HG02642 (cell line): ENCODE results near the gene MCM5.

Source experiments
- ATAC-seq: cut with Tn5 transposase; IDR thresholded peaks from one replicate; pipeline ENCODE4 v1.9.1; 2021; ENCODE audit warnings: mild to moderate bottlenecking; ENCODE audit not compliant: unreplicated experiment, poor library complexity

MCM5 gene

DNA sequence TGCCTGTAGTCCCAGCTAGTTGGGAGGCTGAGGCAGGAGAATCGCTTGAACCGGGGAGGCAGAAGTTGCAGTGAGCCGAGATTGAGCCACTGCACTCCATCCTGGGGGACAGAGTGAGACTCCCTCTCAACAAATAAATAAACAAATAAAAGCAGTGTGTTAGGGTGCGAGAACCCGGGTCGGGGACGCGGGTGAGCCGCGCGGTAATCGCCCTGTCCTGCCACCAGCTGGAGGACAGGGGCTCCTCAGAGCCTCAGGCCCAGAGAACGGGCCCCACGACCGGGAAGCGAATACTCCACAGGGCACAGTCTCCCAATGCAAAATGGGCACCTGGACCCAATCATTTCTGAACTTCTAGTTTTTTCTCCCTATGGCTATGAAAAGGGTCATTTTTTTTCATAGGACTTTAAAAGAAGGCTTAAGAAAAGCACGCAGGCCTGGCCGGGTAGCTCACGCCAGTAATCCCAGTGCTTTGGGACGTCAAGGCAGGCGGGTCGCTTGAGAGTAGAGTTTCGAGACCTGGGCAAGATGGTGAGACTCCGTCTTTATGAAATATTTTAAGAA is 744 bp upstream of the MCM5 start:
- ATAC-seq = no peak

GRCh38 chr22:35400501-35400790 is 506 bp downstream of the MCM5 start:
- ATAC-seq = peak; percentile 6

DNA sequence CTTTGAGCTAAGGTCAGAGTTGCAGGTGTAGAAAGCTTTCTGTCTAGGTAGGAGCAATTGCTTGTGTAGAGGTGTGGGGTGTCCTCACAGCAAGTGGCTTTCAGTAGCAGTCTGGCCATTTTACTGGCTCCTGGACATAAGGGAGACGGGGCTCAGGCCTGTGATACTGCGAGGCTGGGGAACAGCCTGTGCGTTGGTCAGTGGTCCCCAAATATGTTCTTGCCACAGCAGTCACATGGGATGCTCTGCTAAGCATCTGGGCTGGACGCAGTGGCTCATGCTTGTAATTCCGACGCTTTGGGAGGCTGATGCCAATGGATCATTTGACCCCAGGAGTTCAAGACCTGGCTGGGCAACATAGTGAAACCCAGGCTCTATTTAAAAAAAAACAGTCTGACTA is 1.9 kb downstream of the MCM5 start:
- ATAC-seq = no peak

- no peak for ATAC-seq
Measured at GRCh38 chr22:35403356-35403755, 3.4 kb downstream of the MCM5 start.

- no peak for ATAC-seq
Measured at GRCh38 chr22:35404176-35404575, 4.2 kb downstream of the MCM5 start.

GRCh38 chr22:35406443-35406842 is 6.5 kb downstream of the MCM5 start:
- ATAC-seq = no peak

DNA sequence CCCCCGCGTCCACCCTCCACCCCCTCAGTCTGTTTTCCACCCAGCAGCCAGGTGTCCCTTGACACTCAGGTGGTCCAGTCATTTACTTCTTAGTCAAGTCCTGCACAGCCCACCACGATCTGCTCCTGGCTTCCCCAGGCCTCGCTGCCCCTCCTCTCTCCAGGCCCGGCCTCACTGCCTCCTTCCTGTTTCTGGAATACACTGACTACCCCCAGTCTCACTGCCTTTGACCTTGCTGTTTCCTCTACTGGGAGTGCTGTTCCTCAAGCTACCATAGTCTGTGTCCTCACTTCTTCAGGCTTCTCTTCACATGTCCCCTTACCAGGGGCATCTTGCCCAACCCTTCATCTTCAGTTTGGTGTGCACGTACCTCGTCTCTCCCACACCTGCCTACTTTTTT is 7.4 kb downstream of the MCM5 start:
- no peak for ATAC-seq

DNA sequence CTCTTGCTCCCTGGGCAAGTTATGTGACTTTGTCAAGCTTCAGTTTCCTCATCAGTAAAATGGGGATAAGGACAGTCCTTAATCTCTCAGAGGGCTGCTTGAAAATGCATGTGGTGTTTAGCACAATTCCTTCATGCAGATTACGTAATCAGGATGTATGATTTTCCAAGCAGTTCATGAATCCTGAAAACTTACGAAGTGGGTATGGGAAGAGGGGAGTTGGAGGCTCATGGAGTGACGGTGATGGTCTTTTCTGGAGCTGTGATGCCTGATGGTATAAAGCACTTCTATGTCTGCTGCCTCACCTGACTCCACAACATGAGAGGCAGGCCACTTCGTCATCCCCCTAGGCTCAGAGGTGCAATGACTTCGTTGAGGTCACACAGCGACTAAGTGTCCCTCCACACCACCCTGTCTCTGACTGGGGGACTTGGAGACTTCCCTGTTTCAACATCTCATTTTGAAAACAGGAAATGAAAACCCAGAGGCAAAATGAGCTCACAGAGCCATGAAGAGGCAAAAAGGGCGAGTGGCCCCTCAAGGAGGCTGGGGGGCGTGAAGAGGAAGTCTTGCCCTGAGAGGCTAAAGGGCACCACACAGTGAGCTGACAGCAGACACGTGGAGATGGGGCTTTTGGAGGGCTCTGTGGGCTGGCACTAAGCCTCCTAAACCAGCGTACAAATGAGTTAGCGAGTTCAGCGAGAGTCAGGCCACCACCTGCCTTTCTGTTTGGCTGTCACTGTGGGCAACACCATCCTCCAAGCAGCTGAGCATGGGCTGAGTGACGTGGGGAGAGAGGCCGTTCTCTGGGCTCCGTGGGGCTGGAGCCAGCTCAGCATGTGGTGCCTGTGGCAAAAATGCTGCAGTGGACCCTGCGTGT is 10.1 kb downstream of the MCM5 start:
- ATAC-seq = peak; percentile 78

GRCh38 chr22:35410663-35411034 is 10.7 kb downstream of the MCM5 start:
- ATAC-seq = peak; percentile 2

- ATAC-seq = peak; percentile 31
Measured at GRCh38 chr22:35411102-35411501, 11.2 kb downstream of the MCM5 start.

GRCh38 chr22:35413624-35414023 is 13.7 kb downstream of the MCM5 start:
- no peak for ATAC-seq

GRCh38 chr22:35417606-35418005 is 17.7 kb downstream of the MCM5 start:
- no peak for ATAC-seq

DNA sequence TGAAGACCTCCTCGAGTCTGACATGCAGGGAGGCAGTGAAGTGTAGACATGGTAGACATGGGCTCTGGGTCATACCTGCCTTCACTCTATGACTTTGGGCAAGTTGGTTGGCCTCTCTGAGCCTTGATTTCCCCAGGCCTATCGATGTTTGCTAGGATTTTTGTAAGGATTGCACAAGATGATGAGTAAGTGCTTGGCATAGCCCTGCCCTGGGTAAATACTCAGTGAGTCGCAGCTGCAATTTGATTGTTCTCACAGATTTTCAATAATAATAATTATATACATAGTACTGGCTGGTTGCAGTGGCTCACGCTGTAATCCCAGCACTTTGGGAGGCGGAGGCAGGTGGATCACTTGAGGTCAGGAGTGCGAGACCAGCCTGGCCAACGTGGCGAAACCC is 18.1 kb downstream of the MCM5 start:
- ATAC-seq = no peak

DNA sequence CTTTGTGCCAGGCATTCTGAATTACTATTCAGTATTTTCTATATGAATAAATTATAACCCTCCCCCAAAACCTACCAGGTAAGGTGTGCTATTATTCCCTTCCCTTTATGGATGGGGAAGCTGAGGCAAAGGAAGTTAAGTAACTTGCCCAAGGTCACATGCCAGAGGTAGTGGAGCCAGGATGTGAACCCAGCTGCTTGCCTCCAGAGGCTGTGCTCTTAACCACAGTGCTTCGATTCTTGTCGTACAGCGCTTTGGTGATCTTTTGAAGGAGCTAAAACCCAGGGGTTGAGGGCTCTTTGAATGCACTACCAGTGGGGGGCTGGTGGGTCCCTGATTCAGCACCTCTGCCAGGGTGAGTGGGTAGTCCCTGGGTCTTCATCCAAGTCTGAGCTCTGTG is 18.8 kb downstream of the MCM5 start:
- no peak for ATAC-seq

GRCh38 chr22:35419756-35420155 is 19.8 kb downstream of the MCM5 start:
- ATAC-seq = no peak

GRCh38 chr22:35421121-35421520 is 21.2 kb downstream of the MCM5 start:
- no peak for ATAC-seq

DNA sequence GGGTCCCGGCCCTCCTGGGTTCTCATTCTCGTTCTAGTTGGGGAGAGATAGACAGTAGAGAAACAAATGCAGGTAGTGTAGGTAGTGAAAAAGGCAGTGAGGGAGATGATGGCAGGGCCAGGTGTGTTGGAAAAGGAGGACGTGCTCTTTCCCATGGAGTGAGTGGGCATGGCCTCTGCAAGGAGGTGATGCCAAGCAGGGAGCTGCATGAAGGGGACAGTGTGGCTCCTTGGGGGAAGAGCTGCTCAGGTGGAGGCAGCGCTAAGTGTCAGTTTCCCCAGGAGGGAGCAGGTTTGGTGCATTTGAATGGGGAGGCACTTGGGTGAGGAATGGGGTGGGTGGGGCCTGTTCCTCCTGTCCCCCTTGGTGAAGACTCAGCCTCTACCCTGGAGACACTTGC is 22.2 kb downstream of the MCM5 start:
- no peak for ATAC-seq

- ATAC-seq = no peak
Measured at GRCh38 chr22:35422936-35423335, 23.0 kb downstream of the MCM5 start.

DNA sequence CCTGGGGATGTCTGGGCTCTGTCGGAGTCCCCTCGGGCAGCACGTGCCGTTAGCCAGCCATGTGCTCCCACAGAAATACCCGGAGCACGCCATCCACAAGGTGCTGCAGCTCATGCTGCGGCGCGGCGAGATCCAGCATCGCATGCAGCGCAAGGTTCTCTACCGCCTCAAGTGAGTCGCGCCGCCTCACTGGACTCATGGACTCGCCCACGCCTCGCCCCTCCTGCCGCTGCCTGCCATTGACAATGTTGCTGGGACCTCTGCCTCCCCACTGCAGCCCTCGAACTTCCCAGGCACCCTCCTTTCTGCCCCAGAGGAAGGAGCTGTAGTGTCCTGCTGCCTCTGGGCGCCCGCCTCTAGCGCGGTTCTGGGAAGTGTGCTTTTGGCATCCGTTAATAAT is 24.1 kb downstream of the MCM5 start:
- no peak for ATAC-seq

- no peak for ATAC-seq
Measured at GRCh38 chr22:35424761-35425160, 24.8 kb downstream of the MCM5 start.

DNA sequence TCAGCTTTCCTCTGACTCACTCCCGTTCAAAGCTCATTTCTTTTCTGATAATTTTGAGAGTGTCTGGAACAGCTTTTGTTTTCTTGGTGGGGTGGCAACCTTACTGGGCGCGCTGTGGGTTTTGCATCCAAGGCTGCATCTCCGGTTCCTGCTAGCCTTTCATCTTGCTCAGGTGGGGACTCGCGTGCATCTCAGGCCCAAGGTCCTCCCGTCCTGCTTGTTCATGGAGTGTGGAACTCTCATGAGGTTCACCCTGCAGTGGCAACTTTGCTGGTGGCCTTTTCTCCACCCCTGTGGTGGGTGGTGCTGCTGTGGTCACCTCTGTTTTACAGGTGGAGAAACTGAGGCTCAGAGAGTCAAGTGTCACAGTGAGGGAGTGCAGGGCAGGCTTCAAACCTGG is 25.6 kb downstream of the MCM5 start:
- no peak for ATAC-seq
